IPS-11a (cell line): ENCODE data around the gene LRRC8A.
"Not testable (repeated sequence)": the region's sequence is repeated elsewhere in the genome, so short reads cannot be mapped to it uniquely, and the experiment has no call there.

Source experiments
- H3K4me3 ChIP-seq: one replicate; pipeline ENCODE4 v1.5.1; 2013; ENCODE audit warnings: low read depth, low read length, control low read depth

The LRRC8A gene

GRCh38 chr9:128947277-128947526, 65.3 kb downstream of the LRRC8A start:
- peak overlapping the region; percentile 94 for H3K4me3 ChIP-seq

DNA sequence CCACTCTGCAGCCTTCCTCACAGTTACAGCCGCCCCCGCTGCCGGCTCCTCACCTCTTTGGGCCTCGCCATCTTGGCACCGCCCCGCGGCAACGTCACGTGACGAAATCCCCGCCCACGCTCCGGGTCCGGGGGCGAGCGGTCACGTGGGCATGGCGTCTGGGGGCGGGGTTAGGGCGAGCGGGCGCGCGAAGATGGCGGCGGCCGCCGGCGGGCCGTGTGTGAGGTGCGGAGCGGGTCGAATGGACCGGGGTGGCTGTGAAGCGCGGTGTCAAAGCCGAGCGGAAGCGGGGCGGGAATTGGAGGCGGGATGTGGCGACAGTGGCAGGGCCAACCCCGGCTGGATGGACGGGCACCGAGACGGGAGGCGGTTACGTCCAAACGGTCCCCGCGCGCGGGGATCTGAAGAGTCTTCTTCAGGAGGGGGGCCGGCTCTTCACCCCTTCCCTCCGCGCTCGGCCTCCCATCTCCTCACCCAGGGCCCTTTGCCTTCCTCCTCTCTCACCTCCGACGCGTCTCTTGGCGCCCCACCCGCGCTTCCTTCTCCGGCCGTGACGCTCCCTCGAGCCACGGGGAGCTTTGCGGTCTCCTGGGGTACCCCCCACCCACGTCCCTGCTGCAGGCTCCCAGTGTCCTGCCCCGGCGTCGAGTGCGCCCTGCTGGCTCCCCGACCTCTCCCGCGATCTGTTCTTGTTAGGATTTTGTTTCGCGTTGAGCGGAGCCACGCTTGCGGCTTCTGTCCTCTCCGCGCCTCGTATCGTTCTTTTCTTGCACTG, 65.8 kb downstream of the LRRC8A start, which contains the start of the genes DOLK and NUP188:
Gene DOLK, minus strand, starts transcription at position 77 of the 775 bp plus-strand sequence. CDS start 300 bp downstream, outside the sequence.
Gene NUP188, plus strand, starts transcription at position 173 of the 775 bp plus-strand sequence. Its CDS starts 21 bp downstream, at position 194.
- peak within 1 kb of the TSS; percentile 94 for H3K4me3 ChIP-seq

GRCh38 chr9:128961403-128961802, 79.5 kb downstream of the LRRC8A start:
- H3K4me3 ChIP-seq = not testable (repeated sequence)
